WTC11 (cell line): ENCODE data around the gene EFCAB8. TPM values are rescaled to one million over a fixed set of nuclear protein-coding genes. Genes with fewer than 3 reads are reported as not detected.

Source experiments
- ATAC-seq: fragments of 200-7000 bp; cut with Tn5 transposase; 2 replicates; pipeline ENCODE4 v1.10.0; 2021; ENCODE audit warnings: mild to moderate bottlenecking, moderate library complexity
- CTCF ChIA-PET: fragments of 300-600 bp; sonication (Branson Sonifier 250); formaldehyde crosslinking; loops from one replicate; lab custom pipeline; 2021; ENCODE audit warnings: antibody characterized with exemption; lab: Charles Lee
- POLR2A ChIA-PET: fragments of 350-600 bp; sonication (Branson Sonifier 250); formaldehyde crosslinking; loops from one replicate; lab custom pipeline; 2021; ENCODE audit warnings: antibody characterized with exemption; lab: Charles Lee
- DNase-seq: peaks from one replicate; pipeline ENCODE4 v3.0.0; 2021; ENCODE audit warnings: low spot score
- H3K27ac Mint-ChIP-seq: 2 replicates; pipeline ENCODE4 v1.8.0; 2021; ENCODE audit warnings: mixed read lengths
- H3K27me3 Mint-ChIP-seq: 2 replicates; pipeline ENCODE4 v1.8.0; 2021; ENCODE audit warnings: low read depth, mild to moderate bottlenecking, moderate library complexity, mixed read lengths
- H3K36me3 Mint-ChIP-seq: 2 replicates; pipeline ENCODE4 v1.8.0; 2021; ENCODE audit warnings: mixed read lengths
- H3K4me1 Mint-ChIP-seq: 2 replicates; pipeline ENCODE4 v1.8.0; 2022; ENCODE audit warnings: mixed read lengths
- H3K4me3 Mint-ChIP-seq: 2 replicates; pipeline ENCODE4 v1.8.0; 2021; ENCODE audit warnings: mild to moderate bottlenecking, moderate library complexity, mixed read lengths
- H3K9me3 Mint-ChIP-seq: 2 replicates; pipeline ENCODE4 v1.8.0; 2021; ENCODE audit warnings: mixed read lengths
- AR ChIP-seq: fragments of 250-450 bp; sonication (Bioruptor Pico); IDR thresholded peaks from 2 replicates; pipeline ENCODE4 v1.9.0; 2021; ENCODE audit warnings: mild to moderate bottlenecking
- ATF2 ChIP-seq: sonication (generic); formaldehyde crosslinking; IDR thresholded peaks from 2 replicates; pipeline ENCODE4 v1.8.1; 2022; ENCODE audit warnings: low read depth, missing genetic modification reagents, borderline replicate concordance
- CREB1 ChIP-seq: sonication (generic); formaldehyde crosslinking; IDR thresholded peaks from 2 replicates; pipeline ENCODE4 v1.8.0; 2023; ENCODE audit warnings: mild to moderate bottlenecking, missing genetic modification reagents
- E2F1 ChIP-seq: sonication (generic); formaldehyde crosslinking; IDR thresholded peaks from 2 replicates; pipeline ENCODE4 v1.8.0; 2022; ENCODE audit warnings: mild to moderate bottlenecking, missing genetic modification reagents
- E2F5 ChIP-seq: sonication (generic); formaldehyde crosslinking; IDR thresholded peaks from 2 replicates; pipeline ENCODE4 v1.8.1; 2022; ENCODE audit warnings: mild to moderate bottlenecking, moderate library complexity, missing genetic modification reagents
- EMX1 ChIP-seq: fragments of 250-450 bp; sonication (Bioruptor Pico); IDR thresholded peaks from 2 replicates; pipeline ENCODE4 v1.8.0; 2021; ENCODE audit warnings: mild to moderate bottlenecking
- ETV6 ChIP-seq: sonication (generic); formaldehyde crosslinking; IDR thresholded peaks from 2 replicates; pipeline ENCODE4 v1.8.1; 2022; ENCODE audit warnings: mild to moderate bottlenecking, missing genetic modification reagents
- FOXJ3 ChIP-seq: sonication (generic); formaldehyde crosslinking; IDR thresholded peaks from 2 replicates; pipeline ENCODE4 v1.9.0; 2021; ENCODE audit warnings: missing genetic modification reagents, mild to moderate bottlenecking, borderline replicate concordance
- GTF2I ChIP-seq: fragments of 250-450 bp; sonication (Bioruptor Pico); conservative IDR thresholded peaks from 2 replicates; pipeline ENCODE4 v1.4.0; 2021; ENCODE audit warnings: mild to moderate bottlenecking
- JUN ChIP-seq: sonication (generic); formaldehyde crosslinking; IDR thresholded peaks from 2 replicates; pipeline ENCODE4 v1.8.0; 2023; ENCODE audit warnings: mild to moderate bottlenecking, missing genetic modification reagents
- MYBL2 ChIP-seq: sonication (generic); formaldehyde crosslinking; IDR thresholded peaks from 2 replicates; pipeline ENCODE4 v1.8.1; 2023; ENCODE audit warnings: mild to moderate bottlenecking, moderate library complexity, missing genetic modification reagents
- OVOL2 ChIP-seq: fragments of 250-450 bp; sonication (Bioruptor Pico); IDR thresholded peaks from 2 replicates; pipeline ENCODE4 v1.9.0; 2021; ENCODE audit warnings: mild to moderate bottlenecking, borderline replicate concordance
- RELA ChIP-seq: sonication (generic); formaldehyde crosslinking; IDR thresholded peaks from 2 replicates; pipeline ENCODE4 v1.8.1; 2022; ENCODE audit warnings: missing genetic modification reagents, mild to moderate bottlenecking, borderline replicate concordance
- SMAD3 ChIP-seq: sonication (generic); formaldehyde crosslinking; IDR thresholded peaks from 2 replicates; pipeline ENCODE4 v1.8.0; 2022; ENCODE audit warnings: missing genetic modification reagents, mild to moderate bottlenecking, borderline replicate concordance
- SOX15 ChIP-seq: fragments of 250-450 bp; sonication (Bioruptor Pico); IDR thresholded peaks from 2 replicates; pipeline ENCODE4 v1.9.0; 2021; ENCODE audit warnings: mild to moderate bottlenecking
- TCF7 ChIP-seq: sonication (generic); formaldehyde crosslinking; IDR thresholded peaks from 2 replicates; pipeline ENCODE4 v1.8.0; 2022; ENCODE audit warnings: mild to moderate bottlenecking, low read depth, missing genetic modification reagents, moderate library complexity
- TP53 ChIP-seq: sonication (generic); formaldehyde crosslinking; IDR thresholded peaks from 2 replicates; pipeline ENCODE4 v1.8.1; 2023; ENCODE audit warnings: mild to moderate bottlenecking, missing genetic modification reagents
- ZNF281 ChIP-seq: sonication (generic); formaldehyde crosslinking; IDR thresholded peaks from 2 replicates; pipeline ENCODE4 v1.8.0; 2023; ENCODE audit warnings: mild to moderate bottlenecking, missing genetic modification reagents
- ZNF512 ChIP-seq: sonication (generic); formaldehyde crosslinking; IDR thresholded peaks from 2 replicates; pipeline ENCODE4 v1.8.1; 2022; ENCODE audit warnings: missing genetic modification reagents, borderline replicate concordance
- ZNF532 ChIP-seq: fragments of 250-450 bp; sonication (Bioruptor Pico); IDR thresholded peaks from 2 replicates; pipeline ENCODE4 v1.9.0; 2021; ENCODE audit warnings: mild to moderate bottlenecking, borderline replicate concordance
- total RNA-seq: library from RNA; stranded (reverse); gene quantifications from 3 replicates; pipeline ENCODE4 v1.2.3, GENCODE V29; 2021

EFCAB8 gene
- total RNA-seq, 1 experiment from 2014 or later, result 0.17 TPM

GRCh38 chr20:32988008-32988407 lies 129.3 kb downstream of the EFCAB8 start:
- no peak overlapping the region for H3K27ac Mint-ChIP-seq
- no peaks in the 10 kb centered on the region for H3K27me3 Mint-ChIP-seq
- no peaks in the 10 kb centered on the region for H3K9me3 Mint-ChIP-seq
- CTCF ChIA-PET, result interaction anchor here (0.9 kb wide), 1 partner anchor 10 kb away, joined by 4 read pairs; no protein-coding TSS in a partner anchor
- POLR2A ChIA-PET, result no interaction called here
- H3K4me3 Mint-ChIP-seq, result no peak overlapping the region
- 0 out of 2 replicates have a peak, but pooled peaks cover 4% of the 10 kb centered on the region for H3K4me1 Mint-ChIP-seq
- TF ChIP-seq ATF2 (CRISPR knock-in tag) (no peak), JUN (CRISPR knock-in tag) (no peak), E2F1 (CRISPR knock-in tag) (no peak), ZNF532 (no peak), MYBL2 (CRISPR knock-in tag) (no peak), EMX1 (CRISPR knock-in tag) (no peak), CREB1 (no peak), E2F5 (CRISPR knock-in tag) (no peak), FOXJ3 (CRISPR knock-in tag) (no peak), OVOL2 (no peak), ZNF281 (CRISPR knock-in tag) (no peak), SMAD3 (CRISPR knock-in tag) (no peak), ZNF512 (no peak), AR (no peak), GTF2I (CRISPR knock-in tag) (no peak), RELA (no peak), TCF7 (CRISPR knock-in tag) (no peak), ETV6 (CRISPR knock-in tag) (no peak), TP53 (CRISPR knock-in tag) (no peak), SOX15 (CRISPR knock-in tag) (no peak)
- no peaks in the 10 kb centered on the region for H3K36me3 Mint-ChIP-seq
- ATAC-seq, result no peak
- DNase-seq, result no peak
